ENCODE measurements around the gene PKP4. TPM values are rescaled to one million over a fixed set of nuclear protein-coding genes. Genes with fewer than 3 reads are reported as not detected.

The PKP4 gene
- total and polyA plus RNA-seq, 2 experiments from 2014 or later = 7.6 to 32.2 TPM

- H3K9ac ChIP-seq = no peak overlapping the region
Measured at GRCh38 chr2:158603205-158603604, 146.5 kb downstream of the PKP4 start.

GRCh38 chr2:158603986-158604385 lies 147.2 kb downstream of the PKP4 start:
- no peak for DNase-seq
- Histone ChIP-seq H3K4me1 (ENCODE audit: insufficient read depth) (peaks cover 22% of the 10 kb centered on the region), H3K27me3 (replicated peaks; ENCODE audit: insufficient read depth) (no peaks in the 10 kb centered on the region), H3K27ac (no peak overlapping the region), H3F3A (ENCODE audit: insufficient read depth) (peaks cover 26% of the 10 kb centered on the region), H3K4me2 (ENCODE audit: unreplicated experiment) (no peak overlapping the region), H3K9ac (no peak overlapping the region), H2AFZ (no peak overlapping the region), H3K9me2 (ENCODE audit: insufficient read depth) (no peaks in the 10 kb centered on the region), H3K36me3 (ENCODE audit: low read depth) (no peaks in the 10 kb centered on the region; the same call in 1 of the 2 replicates), H4K20me1 (ENCODE audit: insufficient read depth) (no peaks in the 10 kb centered on the region), H3K9me3 (ENCODE audit: low read depth) (no peaks in the 10 kb centered on the region), H3K4me3 (no peak overlapping the region), H3K79me2 (ENCODE audit: insufficient read depth) (no peaks in the 10 kb centered on the region)
- no peak for TF ChIP-seq EZH2 (IDR thresholded peaks at IDR 0.05; ENCODE audit: insufficient read depth, poor library complexity, severe bottlenecking)
- no peak for TF ChIP-seq EZH2phosphoT487 (IDR thresholded peaks at IDR 0.05; ENCODE audit: insufficient read depth, low read depth)
- in situ Hi-C loops (cut with MboI) = no loop called here
- WGBS, 2 experiments (ENCODE audit: low coverage in 1 of 2, low lambda C conversion rate in 2 of 2, missing lambda C conversion rate in 2 of 2) = 97 to 100% methylated on average over 6 of the region's 6 CpGs

More at GRCh38 chr2:158603205-158603604, 146.5 kb downstream of the PKP4 start:
- Histone ChIP-seq H3K27me3 (replicated peaks; ENCODE audit: insufficient read depth) (no peaks in the 10 kb centered on the region), H3K36me3 (ENCODE audit: low read depth) (no peaks in the 10 kb centered on the region; the same call in 1 of the 2 replicates), H4K20me1 (ENCODE audit: insufficient read depth) (no peaks in the 10 kb centered on the region), H3K27ac (no peak overlapping the region), H3K4me2 (ENCODE audit: unreplicated experiment) (no peak overlapping the region), H3K4me1 (ENCODE audit: insufficient read depth) (peaks cover 27% of the 10 kb centered on the region), H3K4me3 (no peak overlapping the region), H3K79me2 (ENCODE audit: insufficient read depth) (no peaks in the 10 kb centered on the region), H2AFZ (no peak overlapping the region), H3F3A (ENCODE audit: insufficient read depth) (peaks cover 29% of the 10 kb centered on the region), H3K9me3 (ENCODE audit: low read depth) (no peaks in the 10 kb centered on the region), H3K9me2 (ENCODE audit: insufficient read depth) (no peaks in the 10 kb centered on the region)
- in situ Hi-C loops (cut with MboI) = no loop called here
- TF ChIP-seq EZH2 (IDR thresholded peaks at IDR 0.05; ENCODE audit: insufficient read depth, poor library complexity, severe bottlenecking) = no peak
- TF ChIP-seq EZH2phosphoT487 (IDR thresholded peaks at IDR 0.05; ENCODE audit: insufficient read depth, low read depth) = no peak
- WGBS, 2 experiments (ENCODE audit: low coverage in 1 of 2, low lambda C conversion rate in 2 of 2, missing lambda C conversion rate in 2 of 2) = 94 to 100% methylated on average over 3 of the region's 3 CpGs
- DNase-seq = no peak

- WGBS, 2 experiments (ENCODE audit: low coverage in 1 of 2, low lambda C conversion rate in 2 of 2, missing lambda C conversion rate in 2 of 2) = 97 to 98% methylated on average over 4 of the region's 4 CpGs
- Histone ChIP-seq H2AFZ (no peak overlapping the region), H3K9me2 (ENCODE audit: insufficient read depth) (no peaks in the 10 kb centered on the region), H3K9ac (no peak overlapping the region), H3K27ac (no peak overlapping the region), H3K27me3 (replicated peaks; ENCODE audit: insufficient read depth) (no peaks in the 10 kb centered on the region), H3K4me1 (ENCODE audit: insufficient read depth) (no peaks in the 10 kb centered on the region), H3K36me3 (ENCODE audit: low read depth) (peaks cover 5% of the 10 kb centered on the region; the same call in 1 of the 2 replicates), H3F3A (ENCODE audit: insufficient read depth) (no peaks in the 10 kb centered on the region), H3K9me3 (ENCODE audit: low read depth) (no peaks in the 10 kb centered on the region), H3K4me3 (no peak overlapping the region), H4K20me1 (ENCODE audit: insufficient read depth) (no peaks in the 10 kb centered on the region), H3K79me2 (ENCODE audit: insufficient read depth) (no peaks in the 10 kb centered on the region), H3K4me2 (ENCODE audit: unreplicated experiment) (no peak overlapping the region)
- TF ChIP-seq EZH2 (IDR thresholded peaks at IDR 0.05; ENCODE audit: insufficient read depth, poor library complexity, severe bottlenecking) (no peak), EZH2phosphoT487 (IDR thresholded peaks at IDR 0.05; ENCODE audit: insufficient read depth, low read depth) (no peak)
- in situ Hi-C loops (cut with MboI) = no loop called here
- DNase-seq = no peak
Measured at GRCh38 chr2:158610059-158610458, 153.3 kb downstream of the PKP4 start.

GRCh38 chr2:158616480-158617000 lies 159.8 kb downstream of the PKP4 start:
- Histone ChIP-seq H3K9ac (no peak overlapping the region), H3K4me1 (ENCODE audit: insufficient read depth) (peaks cover 7% of the 10 kb centered on the region), H3K79me2 (ENCODE audit: insufficient read depth) (no peaks in the 10 kb centered on the region), H3K27ac (no peak overlapping the region), H2AFZ (no peak overlapping the region), H3K4me2 (ENCODE audit: unreplicated experiment) (no peak overlapping the region), H3K9me3 (ENCODE audit: low read depth) (no peaks in the 10 kb centered on the region), H3K36me3 (ENCODE audit: low read depth) (peaks cover 5% of the 10 kb centered on the region; the same call in 1 of the 2 replicates), H3K9me2 (ENCODE audit: insufficient read depth) (no peaks in the 10 kb centered on the region), H4K20me1 (ENCODE audit: insufficient read depth) (no peaks in the 10 kb centered on the region), H3K27me3 (replicated peaks; ENCODE audit: insufficient read depth) (no peaks in the 10 kb centered on the region), H3K4me3 (no peak overlapping the region), H3F3A (ENCODE audit: insufficient read depth) (0 out of 2 replicates have a peak, but pooled peaks cover 7% of the 10 kb centered on the region)
- in situ Hi-C loops (cut with MboI) = no loop called here
- TF ChIP-seq EZH2phosphoT487 (IDR thresholded peaks at IDR 0.05; ENCODE audit: insufficient read depth, low read depth) (no peak), EZH2 (IDR thresholded peaks at IDR 0.05; ENCODE audit: insufficient read depth, poor library complexity, severe bottlenecking) (no peak)
- WGBS, 2 experiments (ENCODE audit: low coverage in 1 of 2, low lambda C conversion rate in 2 of 2, missing lambda C conversion rate in 2 of 2) = 96 to 100% methylated on average over 3 of the region's 3 CpGs
- DNase-seq = no peak

Measured in GM23248 (cell line).